Measurements from ENCODE around the gene CCDC186. TPM values are rescaled to one million over a fixed set of nuclear protein-coding genes. Genes with fewer than 3 reads are reported as not detected.

CCDC186 gene
- total RNA-seq, 1 donor from 2014 or later, result 18.8 TPM

DNA sequence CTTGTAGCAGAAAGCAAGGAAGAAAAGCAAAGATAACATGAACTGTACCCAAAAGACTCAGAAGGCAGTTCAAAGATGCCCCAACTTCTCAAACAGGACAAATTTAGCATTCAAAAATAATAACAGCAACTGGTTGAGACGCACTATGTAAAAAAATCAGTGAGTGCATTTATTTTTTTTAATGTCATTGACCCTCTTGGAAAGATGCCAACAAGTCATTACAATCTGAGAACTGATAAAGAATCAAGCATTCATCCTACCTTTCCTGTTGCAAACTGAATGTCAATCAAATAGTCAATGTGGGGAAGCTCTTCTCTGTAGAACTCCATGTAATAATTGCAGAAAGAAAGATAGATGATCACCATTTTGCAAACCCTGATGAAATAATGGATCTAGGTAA lies 1.7 kb upstream of the CCDC186 start:
- Histone ChIP-seq H3K4me3 (no peak overlapping the region), H3K36me3 (no peaks in the 10 kb centered on the region), H3K27me3 (ENCODE audit: low read depth) (no peaks in the 10 kb centered on the region), H3K27ac (replicated peaks) (no peak overlapping the region), H3K9me3 (replicated peaks) (no peaks in the 10 kb centered on the region), H3K4me1 (peaks cover 42% of the 10 kb centered on the region)
- TF ChIP-seq, protein P1, sequence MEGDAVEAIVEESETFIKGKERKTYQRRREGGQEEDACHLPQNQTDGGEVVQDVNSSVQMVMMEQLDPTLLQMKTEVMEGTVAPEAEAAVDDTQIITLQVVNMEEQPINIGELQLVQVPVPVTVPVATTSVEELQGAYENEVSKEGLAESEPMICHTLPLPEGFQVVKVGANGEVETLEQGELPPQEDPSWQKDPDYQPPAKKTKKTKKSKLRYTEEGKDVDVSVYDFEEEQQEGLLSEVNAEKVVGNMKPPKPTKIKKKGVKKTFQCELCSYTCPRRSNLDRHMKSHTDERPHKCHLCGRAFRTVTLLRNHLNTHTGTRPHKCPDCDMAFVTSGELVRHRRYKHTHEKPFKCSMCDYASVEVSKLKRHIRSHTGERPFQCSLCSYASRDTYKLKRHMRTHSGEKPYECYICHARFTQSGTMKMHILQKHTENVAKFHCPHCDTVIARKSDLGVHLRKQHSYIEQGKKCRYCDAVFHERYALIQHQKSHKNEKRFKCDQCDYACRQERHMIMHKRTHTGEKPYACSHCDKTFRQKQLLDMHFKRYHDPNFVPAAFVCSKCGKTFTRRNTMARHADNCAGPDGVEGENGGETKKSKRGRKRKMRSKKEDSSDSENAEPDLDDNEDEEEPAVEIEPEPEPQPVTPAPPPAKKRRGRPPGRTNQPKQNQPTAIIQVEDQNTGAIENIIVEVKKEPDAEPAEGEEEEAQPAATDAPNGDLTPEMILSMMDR (IDR thresholded peaks at IDR 0.05; ENCODE audit: borderline replicate concordance), result no peak
- no peak for DNase-seq
- intact Hi-C loops (cut with micrococcal nuclease), result no loop called here

DNA sequence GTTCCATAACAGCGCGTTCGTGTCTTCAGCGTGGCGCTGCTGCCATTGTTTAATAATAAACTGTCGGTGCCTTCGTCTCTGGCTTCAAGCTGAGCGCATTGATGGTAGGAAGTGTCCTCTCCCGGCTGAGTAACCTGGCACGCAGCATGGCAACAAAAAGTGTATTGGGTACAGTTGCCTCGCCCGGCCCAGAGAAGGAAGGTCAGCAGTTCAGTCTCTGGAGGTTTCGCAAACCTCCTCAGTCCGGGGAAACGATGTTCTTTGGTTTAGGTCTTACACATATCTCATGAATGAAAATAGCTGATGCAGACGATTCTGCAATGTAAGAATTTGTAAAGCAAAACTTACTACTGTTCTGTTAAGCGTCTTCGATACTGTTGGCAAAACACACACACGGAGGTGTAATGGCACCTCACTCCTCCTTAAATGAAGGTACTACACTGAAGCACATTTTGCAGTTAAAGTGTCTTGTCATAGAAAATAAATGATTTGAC lies 739 bp upstream of the CCDC186 start:
- Histone ChIP-seq H3K36me3 (no peaks in the 10 kb centered on the region), H3K4me3 (peak overlapping the region; percentile 86), H3K27ac (replicated peaks) (peak overlapping the region; percentile 91), H3K27me3 (ENCODE audit: low read depth) (no peaks in the 10 kb centered on the region), H3K4me1 (peaks cover 42% of the 10 kb centered on the region), H3K9me3 (replicated peaks) (peaks cover 4% of the 10 kb centered on the region)
- TF ChIP-seq, protein P1 (IDR thresholded peaks at IDR 0.05; ENCODE audit: borderline replicate concordance), result no peak
- peak; percentile 47 for DNase-seq
- intact Hi-C loops (cut with micrococcal nuclease), result no loop called here

DNA sequence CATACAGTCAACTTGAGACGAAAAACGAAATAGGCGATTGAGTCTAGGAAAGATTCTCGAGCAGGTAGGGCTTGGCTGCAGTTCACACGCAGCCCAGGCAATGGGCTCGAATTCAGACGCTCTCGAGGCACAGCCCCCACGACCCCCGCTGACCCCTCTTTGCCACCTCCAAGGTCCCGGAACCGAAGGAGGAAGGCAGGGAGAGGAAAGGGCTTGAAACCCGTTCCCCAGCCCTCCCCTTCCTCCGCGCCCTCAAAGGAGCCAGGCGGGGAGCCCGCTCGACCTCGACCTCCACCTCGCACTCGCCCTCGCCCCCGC lies 441 bp downstream of the CCDC186 start:
- Histone ChIP-seq H3K4me3 (peak overlapping the region; percentile 86), H3K9me3 (replicated peaks) (peaks cover 16% of the 10 kb centered on the region), H3K27ac (replicated peaks) (peak overlapping the region; percentile 91), H3K4me1 (peaks cover 42% of the 10 kb centered on the region), H3K27me3 (ENCODE audit: low read depth) (no peaks in the 10 kb centered on the region), H3K36me3 (peaks cover 5% of the 10 kb centered on the region)
- TF ChIP-seq, protein P1 (IDR thresholded peaks at IDR 0.05; ENCODE audit: borderline replicate concordance), result no peak
- no peak for DNase-seq
- intact Hi-C loops (cut with micrococcal nuclease), result no loop called here

DNA sequence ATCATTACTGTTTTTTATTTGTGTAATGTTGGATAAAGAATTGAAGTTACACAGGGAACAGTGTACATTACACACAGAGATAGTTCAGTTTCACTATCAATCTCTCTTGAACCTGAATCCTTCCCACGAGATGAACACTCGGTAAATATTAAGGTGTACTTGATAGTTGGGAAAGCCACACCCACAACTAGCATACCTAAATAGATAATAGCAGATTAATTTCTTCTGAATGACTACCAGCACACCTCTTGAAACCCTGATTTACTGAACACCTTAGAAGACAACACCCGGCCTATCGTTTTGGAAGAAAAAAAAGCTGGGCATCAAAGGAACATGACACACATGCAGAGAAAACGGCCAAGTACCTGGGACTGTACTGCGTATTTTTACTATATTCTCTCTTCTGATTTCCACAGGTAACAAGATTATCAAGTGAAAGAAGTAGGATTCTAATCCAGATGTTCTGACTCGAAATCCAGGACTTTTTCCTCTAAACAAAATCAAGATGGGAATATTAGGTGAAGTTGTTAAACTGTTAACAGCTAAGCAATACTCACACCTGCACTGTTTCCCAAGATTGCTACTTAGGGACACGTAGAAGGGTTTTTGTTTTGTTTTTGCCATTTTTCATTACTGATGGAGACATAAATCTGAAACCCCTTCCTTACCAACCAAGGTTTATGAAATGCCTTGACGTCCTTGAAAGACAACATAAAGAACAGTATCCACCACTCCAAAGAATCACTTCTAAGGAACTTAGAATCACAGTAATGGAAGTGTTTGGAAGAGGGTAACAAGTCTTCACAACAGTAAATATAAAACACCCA lies 1.0 kb downstream of the CCDC186 start:
- intact Hi-C loops (cut with micrococcal nuclease), result no loop called here
- Histone ChIP-seq H3K36me3 (peaks cover 11% of the 10 kb centered on the region), H3K4me1 (peaks cover 42% of the 10 kb centered on the region), H3K27me3 (ENCODE audit: low read depth) (no peaks in the 10 kb centered on the region), H3K9me3 (replicated peaks) (peaks cover 22% of the 10 kb centered on the region), H3K4me3 (peak overlapping the region; percentile 86), H3K27ac (replicated peaks) (peak overlapping the region; percentile 91)
- TF ChIP-seq, protein P1 (IDR thresholded peaks at IDR 0.05; ENCODE audit: borderline replicate concordance), result no peak
- DNase-seq, result no peak

DNA sequence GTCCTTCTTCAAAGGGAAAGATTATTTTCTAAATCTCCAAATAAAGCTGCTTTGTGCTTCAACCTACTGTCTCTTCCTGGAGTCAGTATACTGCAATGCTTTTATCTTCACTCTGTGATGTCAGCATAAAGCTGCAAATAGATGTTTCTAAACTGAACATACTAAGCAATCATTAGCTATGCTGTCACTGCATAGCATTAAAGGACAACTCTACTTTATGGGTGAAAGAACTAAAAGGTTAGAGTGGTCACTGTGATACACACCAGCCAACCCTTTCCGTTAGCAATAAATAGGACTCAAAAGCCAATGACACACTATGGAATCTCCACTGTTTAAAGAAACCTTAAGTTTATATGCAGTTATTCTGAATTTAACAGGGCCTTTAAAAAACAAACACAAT lies 1.8 kb downstream of the CCDC186 start:
- H3K27me3 ChIP-seq (ENCODE audit: low read depth), result no peaks in the 10 kb centered on the region
- H3K9me3 ChIP-seq (replicated peaks), result peaks cover 23% of the 10 kb centered on the region
- intact Hi-C loops (cut with micrococcal nuclease), result no loop called here
- H3K36me3 ChIP-seq, result peaks cover 16% of the 10 kb centered on the region
- DNase-seq, result no peak
- TF ChIP-seq, protein P1 (IDR thresholded peaks at IDR 0.05; ENCODE audit: borderline replicate concordance), result no peak
- peaks cover 44% of the 10 kb centered on the region for H3K4me1 ChIP-seq
- peak overlapping the region; percentile 86 for H3K4me3 ChIP-seq
- peak overlapping the region; percentile 91 for H3K27ac ChIP-seq (replicated peaks)

Data from left ventricle myocardium inferior (tissue), 1 donor.